Gastrocnemius medialis (tissue), 4 donors: ENCODE results near the gene MEF2A. TPM values are rescaled to one million over a fixed set of nuclear protein-coding genes. Genes with fewer than 3 reads are reported as not detected.

Source experiments
- ATAC-seq, 2 donors: fragments of 150-250 bp; one replicate each; pipeline ENCODE4 v1.9.1; 2016
- DNase-seq, 2 donors: peaks; one replicate each; pipeline ENCODE4 v3.0.0-alpha.2; 2019
- H3K27ac ChIP-seq, 4 donors: fragments of 200-600 bp; sonication (generic); 1 replicate in 1 of 4; 2 replicates in 3 of 4; pipeline ENCODE4 v1.5.1; 2016 to 2018; ENCODE audit warnings: mild to moderate bottlenecking in 2 of 4, moderate library complexity in 1 of 4
- H3K27me3 ChIP-seq, 3 donors: fragments of 200-600 bp; sonication (generic) in 2 of 3; 1 replicate in 1 of 3; 2 replicates in 2 of 3; pipeline versions ENCODE4 v1.5.1 to v1.6.0; 2016 to 2019; ENCODE audit warnings: mild to moderate bottlenecking in 1 of 3, moderate library complexity in 1 of 3
- H3K36me3 ChIP-seq, 2 donors: fragments of 200-600 bp; sonication (generic) in 1 of 2; one replicate each; pipeline ENCODE4 v1.5.1; 2017 to 2018
- H3K4me1 ChIP-seq, 2 donors: fragments of 200-600 bp; sonication (generic) in 1 of 2; one replicate each; pipeline ENCODE4 v1.5.1; 2016 to 2017; ENCODE audit warnings: mild to moderate bottlenecking in 2 of 2
- H3K4me3 ChIP-seq, 4 donors: fragments of 200-600 bp; sonication (generic) in 3 of 4; 1 replicate in 1 of 4; 2 replicates in 3 of 4; pipeline ENCODE4 v1.5.1; 2016 to 2019; ENCODE audit warnings: mild to moderate bottlenecking in 2 of 4
- H3K9me3 ChIP-seq, 3 donors: fragments of 200-600 bp; sonication (generic) in 2 of 3; 1 replicate in 1 of 3; 2 replicates in 2 of 3; pipeline ENCODE4 v1.5.1; 2016 to 2019
- CTCF ChIP-seq, 5 experiments: fragments of 450-650 bp in 3 of 5; fragments of 200-600 bp in 2 of 5; sonication (generic) in 2 of 5; IDR thresholded peaks in 4 of 5; conservative IDR thresholded peaks in 1 of 5; 1 replicate in 4 of 5; 2 replicates in 1 of 5; pipeline ENCODE4 v1.5.1; 2016 to 2019; ENCODE audit warnings: antibody characterized with exemption in 5 of 5, mild to moderate bottlenecking in 3 of 5, moderate library complexity in 3 of 5
- POLR2A ChIP-seq, 2 donors: fragments of 450-650 bp; IDR thresholded peaks; one replicate each; pipeline ENCODE4 v1.6.1; 2017; ENCODE audit warnings: antibody characterized with exemption in 2 of 2, mild to moderate bottlenecking in 2 of 2, moderate library complexity in 2 of 2
- in situ Hi-C, 4 donors: fragments of 200-750 bp; cut with MboI; loops; one replicate each; pipeline versions ENCODE4 v1.15.0 to v1.8.0; 2017; ENCODE audit warnings: low sequenced_read_pairs in 4 of 4
- intact Hi-C: fragments of 100-400 bp; cut with DNase I; formaldehyde crosslinking; loops from one replicate; pipeline ENCODE4 v1.15.1; 2023; ENCODE audit warnings: low total_unique reads
- total RNA-seq, 4 donors: library from RNA; depleted of rRNA; stranded (reverse); fragments of >200 nt; gene quantifications; one replicate each; pipeline versions ENCODE4 v1.1.0 to v1.2.3, GENCODE V29; 2016

Gene MEF2A
- total RNA-seq, 4 donors from 2014 or later = 66.9 to 128 (median 107) TPM

GRCh38 chr15:99526671-99527070, 39.1 kb upstream of the MEF2A start:
- Histone ChIP-seq H3K4me1 (no peaks in the 10 kb centered on the region), H3K27ac (no peak overlapping the region), H3K9me3 (no peaks in the 10 kb centered on the region), H3K36me3 (no peaks in the 10 kb centered on the region), H3K4me3 (no peak overlapping the region), H3K27me3 (no peaks in the 10 kb centered on the region)
- DNase-seq (no peak), ATAC-seq (no peak)
- in situ Hi-C loops = no loop called here
- TF ChIP-seq CTCF (IDR thresholded peaks at IDR 0.05 in 4 of 5, conservative IDR thresholded peaks at IDR 0.05 in 1 of 5) = no peak
- intact Hi-C loops = no loop called here

- DNase-seq (peak in 1 of 2 donors; percentile 34), ATAC-seq (peak; percentile 84 to 93)
- peaks cover 5 to 12% of the 10 kb centered on the region in 2 donors for H3K4me1 ChIP-seq
- no peak overlapping the region for H3K4me3 ChIP-seq
- no peaks in the 10 kb centered on the region for H3K27me3 ChIP-seq
- TF ChIP-seq POLR2A (IDR thresholded peaks at IDR 0.05) (no peak), CTCF (IDR thresholded peaks at IDR 0.05 in 4 of 5, conservative IDR thresholded peaks at IDR 0.05 in 1 of 5) (no peak)
- in situ Hi-C loops = no loop called here
- H3K9me3 ChIP-seq = no peaks in the 10 kb centered on the region
- H3K36me3 ChIP-seq = no peaks in the 10 kb centered on the region
- intact Hi-C loops = loop anchor here (1.0 kb wide), 1 partner anchor 14 kb away; no protein-coding TSS in a partner anchor
- peak overlapping the region; percentile 32 to 71 (median 60) for H3K27ac ChIP-seq
Measured at GRCh38 chr15:99536422-99537040, 29.3 kb upstream of the MEF2A start.

- DNase-seq (no peak), ATAC-seq (peak in 1 of 2 donors; percentile 20)
- Histone ChIP-seq H3K36me3 (no peaks in the 10 kb centered on the region), H3K4me3 (no peak overlapping the region), H3K4me1 (peaks cover 5 to 12% of the 10 kb centered on the region in 2 donors), H3K27ac (peak overlapping the region in 3 of 4 donors; percentile 56 to 71 (median 63)), H3K9me3 (no peaks in the 10 kb centered on the region), H3K27me3 (no peaks in the 10 kb centered on the region)
- in situ Hi-C loops (no loop called here), intact Hi-C loops (no loop called here)
- TF ChIP-seq CTCF (IDR thresholded peaks at IDR 0.05 in 4 of 5, conservative IDR thresholded peaks at IDR 0.05 in 1 of 5) = no peak
- TF ChIP-seq POLR2A (IDR thresholded peaks at IDR 0.05) = no peak
Measured at GRCh38 chr15:99537344-99537743, 28.4 kb upstream of the MEF2A start.

GRCh38 chr15:99538261-99538660, 27.5 kb upstream of the MEF2A start:
- peaks cover 5 to 12% of the 10 kb centered on the region in 2 donors for H3K4me1 ChIP-seq
- intact Hi-C loops (no loop called here), in situ Hi-C loops (no loop called here)
- H3K9me3 ChIP-seq = no peaks in the 10 kb centered on the region
- H3K4me3 ChIP-seq = no peak overlapping the region
- H3K27ac ChIP-seq = no peak overlapping the region
- no peaks in the 10 kb centered on the region for H3K27me3 ChIP-seq
- DNase-seq (no peak), ATAC-seq (no peak)
- TF ChIP-seq CTCF (IDR thresholded peaks at IDR 0.05 in 4 of 5, conservative IDR thresholded peaks at IDR 0.05 in 1 of 5) (no peak), POLR2A (IDR thresholded peaks at IDR 0.05) (no peak)
- H3K36me3 ChIP-seq = no peaks in the 10 kb centered on the region

- no peak for TF ChIP-seq CTCF (IDR thresholded peaks at IDR 0.05 in 4 of 5, conservative IDR thresholded peaks at IDR 0.05 in 1 of 5)
- no peak for TF ChIP-seq POLR2A (IDR thresholded peaks at IDR 0.05)
- ATAC-seq = no peak
- no peak overlapping the region for H3K4me3 ChIP-seq
- in situ Hi-C loops = no loop called here
- H3K27me3 ChIP-seq = no peaks in the 10 kb centered on the region
- H3K27ac ChIP-seq = no peak overlapping the region
- no peaks in the 10 kb centered on the region for H3K36me3 ChIP-seq
- H3K9me3 ChIP-seq = no peaks in the 10 kb centered on the region
- no peaks in the 10 kb centered on the region for H3K4me1 ChIP-seq
- DNase-seq = no peak
- intact Hi-C loops = no loop called here
Measured at GRCh38 chr15:99542828-99543227, 23.0 kb upstream of the MEF2A start.
